IMR-90 (cell line): Measurements from ENCODE around the gene SMIM12. TPM values are rescaled to one million over a fixed set of nuclear protein-coding genes. Genes with fewer than 3 reads are reported as not detected.

Experiments
- ATAC-seq: fragments of 200-7000 bp; cut with Tn5 transposase; 2 replicates; pipeline ENCODE4 v1.9.1; 2020; ENCODE audit warnings: low read depth, mild to moderate bottlenecking, moderate library complexity
- BruUV-seq: library from RNA; stranded (reverse); fragments of 400-500 nt; replicated peaks from 2 replicates; lab custom pipeline; 2021; lab: Mats Ljungman, UMichigan
- CTCF ChIA-PET: fragments of 300-600 bp; formaldehyde crosslinking; extraction: SDS; loops from one replicate; lab custom pipeline; 2021; ENCODE audit warnings: antibody characterized with exemption; lab: Yijun Ruan, JAX
- POLR2A ChIA-PET: fragments of 300-600 bp; sonication (Branson Sonifier 250); formaldehyde crosslinking; loops from one replicate; lab custom pipeline; 2022; ENCODE audit warnings: antibody characterized with exemption; ENCODE audit not compliant: unreplicated experiment; lab: Charles Lee
- DNase-seq: peaks from one replicate; pipeline ENCODE4 v3.0.0; 2013
- H2AFZ ChIP-seq: replicated peaks from 2 replicates; pipeline ENCODE3; 2013; ENCODE audit warnings: low read length, mild to moderate bottlenecking; ENCODE audit not compliant: poor library complexity
- H2AK5ac ChIP-seq: 2 replicates; pipeline ENCODE4 v1.6.1; 2013; ENCODE audit warnings: low read depth, low read length, inconsistent platforms
- H2AK9ac ChIP-seq: replicated peaks from 2 replicates; pipeline ENCODE3; 2013; ENCODE audit warnings: mild to moderate bottlenecking, low read depth, low read length, moderate library complexity; ENCODE audit not compliant: poor library complexity
- H2BK120ac ChIP-seq: 2 replicates; pipeline ENCODE4 v1.6.1; 2013; ENCODE audit warnings: low read depth, low read length, inconsistent platforms
- H2BK15ac ChIP-seq: 3 replicates; pipeline ENCODE4 v1.6.1; 2013; ENCODE audit warnings: low read depth, low read length, inconsistent platforms
- H2BK20ac ChIP-seq: 2 replicates; pipeline ENCODE4 v1.6.1; 2013; ENCODE audit warnings: low read depth, mild to moderate bottlenecking, inconsistent platforms, low read length, moderate library complexity
- H2BK5ac ChIP-seq: 2 replicates; pipeline ENCODE4 v1.6.1; 2013; ENCODE audit warnings: mild to moderate bottlenecking, low read depth, low read length, inconsistent platforms; ENCODE audit not compliant: poor library complexity, severe bottlenecking
- H3K14ac ChIP-seq: replicated peaks from 2 replicates; pipeline ENCODE4 v1.6.1; 2013; ENCODE audit warnings: low read depth, low read length, inconsistent platforms
- H3K18ac ChIP-seq: 2 replicates; pipeline ENCODE4 v1.6.1; 2013; ENCODE audit warnings: low read depth, low read length, control low read depth
- H3K23ac ChIP-seq: 2 replicates; pipeline ENCODE4 v1.6.1; 2013; ENCODE audit warnings: low read depth, low read length, inconsistent platforms
- H3K27ac ChIP-seq: 2 replicates; pipeline ENCODE4 v1.5.1; 2013; ENCODE audit warnings: mild to moderate bottlenecking, control low read depth, low read length; ENCODE audit not compliant: insufficient read depth
- H3K27me3 ChIP-seq: 2 replicates; pipeline ENCODE4 v1.6.1; 2013; ENCODE audit warnings: low read length; ENCODE audit not compliant: control insufficient read depth, insufficient read depth
- H3K36me3 ChIP-seq: 2 replicates; pipeline ENCODE4 v1.6.1; 2013; ENCODE audit warnings: low read length, mixed read lengths; ENCODE audit not compliant: control insufficient read depth, insufficient read depth
- H3K4ac ChIP-seq: 2 replicates; pipeline ENCODE4 v1.6.1; 2013; ENCODE audit warnings: low read depth, low read length, inconsistent platforms
- H3K4me1 ChIP-seq: 2 replicates; pipeline ENCODE4 v1.6.1; 2013; ENCODE audit warnings: low read length, mixed read lengths; ENCODE audit not compliant: control insufficient read depth, insufficient read depth
- H3K4me2 ChIP-seq: 2 replicates; pipeline ENCODE4 v1.6.1; 2013; ENCODE audit warnings: low read depth, mild to moderate bottlenecking, control low read depth, low read length, moderate library complexity
- H3K4me3 ChIP-seq: 2 replicates; pipeline ENCODE4 v1.5.1; 2013; ENCODE audit warnings: low read depth, mild to moderate bottlenecking, control low read depth, low read length, moderate library complexity; ENCODE audit not compliant: insufficient read depth
- H3K56ac ChIP-seq: 2 replicates; pipeline ENCODE4 v1.6.1; 2013; ENCODE audit warnings: low read length, inconsistent platforms; ENCODE audit not compliant: insufficient read depth; ENCODE audit errors: extremely low read depth
- H3K79me1 ChIP-seq, 2 experiments: 2 replicates each; pipeline ENCODE4 v1.6.1; 2013; ENCODE audit warnings: low read length in 2 of 2, inconsistent platforms in 1 of 2, low read depth in 1 of 2
- H3K9ac ChIP-seq: 2 replicates; pipeline ENCODE4 v1.6.1; 2013; ENCODE audit warnings: low read depth, low read length, control low read depth
- H3K9me1 ChIP-seq: 2 replicates; pipeline ENCODE4 v1.6.1; 2013; ENCODE audit warnings: low read length, inconsistent platforms; ENCODE audit not compliant: insufficient read depth
- H3K9me3 ChIP-seq: 2 replicates; pipeline ENCODE4 v1.6.1; 2013; ENCODE audit warnings: low read length; ENCODE audit not compliant: control insufficient read depth, insufficient read depth
- H4K20me1 ChIP-seq: 2 replicates; pipeline ENCODE4 v1.6.1; 2013; ENCODE audit warnings: low read length, inconsistent platforms; ENCODE audit not compliant: insufficient read depth
- H4K5ac ChIP-seq: 2 replicates; pipeline ENCODE4 v1.6.1; 2013; ENCODE audit warnings: mild to moderate bottlenecking, low read depth, low read length, control low read depth
- H4K8ac ChIP-seq, 2 experiments: 2 replicates each; pipeline ENCODE4 v1.6.1; 2013; ENCODE audit warnings: low read depth in 2 of 2, low read length in 2 of 2, control low read depth in 1 of 2, inconsistent platforms in 1 of 2
- H4K91ac ChIP-seq: 2 replicates; pipeline ENCODE4 v1.6.1; 2013; ENCODE audit warnings: low read depth, low read length, inconsistent platforms; ENCODE audit not compliant: insufficient read depth
- CEBPB ChIP-seq: IDR thresholded peaks from 2 replicates; pipeline ENCODE4 v1.6.1; 2012; ENCODE audit warnings: low read depth, low read length, improper control_type of control experiment
- CHD1 ChIP-seq: IDR thresholded peaks from 2 replicates; pipeline ENCODE4 v1.6.1; 2012; ENCODE audit warnings: low read depth, low read length, improper control_type of control experiment
- FOS ChIP-seq: fragments of 150-350 bp; IDR thresholded peaks from 2 replicates; pipeline ENCODE4 v1.6.1; 2016; ENCODE audit warnings: low read depth, low read length
- NFE2L2 ChIP-seq: fragments of 150-350 bp; IDR thresholded peaks from 2 replicates; pipeline ENCODE4 v1.6.1; 2016; ENCODE audit warnings: low read depth, mild to moderate bottlenecking, low read length
- POLR2A ChIP-seq: IDR thresholded peaks from 2 replicates; pipeline ENCODE4 v1.6.1; 2012; ENCODE audit warnings: mild to moderate bottlenecking, low read depth, low read length
- RAD21 ChIP-seq: IDR thresholded peaks from 2 replicates; pipeline ENCODE4 v1.6.1; 2012; ENCODE audit warnings: low read length, improper control_type of control experiment
- RCOR1 ChIP-seq: IDR thresholded peaks from 2 replicates; pipeline ENCODE4 v1.6.1; 2012; ENCODE audit warnings: mild to moderate bottlenecking, low read length, improper control_type of control experiment; ENCODE audit not compliant: insufficient replicate concordance
- whole genome bisulfite sequencing, 2 experiments: methylation state at CpG; one replicate each; pipeline versions ENCODE4 v1.1.5 to v1.1.7; 2013; ENCODE audit warnings: missing lambda C conversion rate in 2 of 2; ENCODE audit not compliant: insufficient read length in 1 of 2; ENCODE audit errors: extremely low coverage in 2 of 2; 5-methylcytosine and 5-hydroxymethylcytosine counted together
- dilution Hi-C: fragments of 300-500 bp; cut with HindIII; formaldehyde crosslinking; loops from one replicate; pipeline ENCODE4 v1.14.3; 2018; ENCODE audit warnings: low sequenced_read_pairs; ENCODE audit not compliant: unreplicated experiment
- in situ Hi-C: fragments of 300-500 bp; cut with MboI; formaldehyde crosslinking; loops from 3 replicates; pipeline ENCODE4 v1.14.3; 2019; ENCODE audit warnings: low sequenced_read_pairs, inconsistent platforms, mixed read lengths
- intact Hi-C: fragments of 100-400 bp; cut with micrococcal nuclease; formaldehyde crosslinking; loops from 2 replicates; pipeline ENCODE4 v1.10.0; 2022
- polyA plus RNA-seq, 3 experiments: library from polyadenylated mRNA; depleted of rRNA; stranded (reverse); fragments of >200 nt; gene quantifications; 2 replicates each; pipeline ENCODE4 v1.2.3, GENCODE V29; 2012; ENCODE audit warnings: low replicate concordance in 1 of 3
- total RNA-seq: library from RNA; depleted of rRNA; stranded (reverse); fragments of >200 nt; gene quantifications from 2 replicates; pipeline ENCODE4 v1.2.3, GENCODE V29; 2012
- TF ChIP-seq, protein P1 (sequence below): fragments of 150-350 bp; IDR thresholded peaks from 2 replicates; pipeline ENCODE4 v1.6.1; 2017; ENCODE audit warnings: mild to moderate bottlenecking, antibody characterized with exemption, low read length, low read depth

The SMIM12 gene
- total and polyA plus RNA-seq, 2 of the 4 experiments (the other 2 are of a cell fraction), result 31.9 to 44.4 TPM

DNA sequence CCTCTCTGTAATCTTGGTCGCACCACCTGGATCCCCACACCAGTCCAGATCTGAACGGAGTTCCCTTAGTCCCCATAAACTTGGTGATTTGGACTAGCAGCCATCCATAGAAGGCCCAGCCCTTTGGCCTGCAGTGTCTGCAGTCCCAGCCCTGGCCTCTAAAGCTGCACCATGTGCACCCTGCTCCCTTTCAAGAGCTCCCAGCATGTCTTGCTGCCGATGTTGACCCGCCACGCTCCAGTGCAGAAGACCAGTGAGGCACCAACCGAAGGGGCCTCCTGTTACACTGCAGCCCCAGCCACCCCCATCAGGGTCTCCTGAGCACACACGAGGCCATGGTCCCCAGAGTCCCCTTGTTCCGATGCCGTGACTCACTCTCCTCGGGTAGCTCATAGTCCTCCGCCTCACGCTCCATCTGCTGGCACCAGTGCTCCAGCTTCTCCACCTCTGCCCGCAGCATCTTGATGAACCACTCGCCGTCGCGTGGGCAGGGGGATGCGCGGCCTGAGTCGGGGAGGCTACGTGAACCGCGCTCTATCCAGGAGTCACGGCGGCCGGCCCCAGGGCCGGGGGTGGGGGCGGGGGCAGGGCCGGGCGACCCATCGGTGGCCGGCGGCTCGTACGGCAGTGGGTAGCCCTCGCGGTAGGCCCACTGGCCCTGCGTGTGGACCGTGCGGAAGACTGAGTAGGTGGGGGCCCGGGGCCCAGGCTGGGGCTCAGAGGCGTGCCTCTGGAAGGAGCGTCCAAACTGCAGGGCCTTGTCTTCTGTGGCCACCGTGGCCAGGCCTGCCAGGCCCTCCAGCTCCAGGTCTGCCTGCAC is 8.9 kb upstream of the SMIM12 start:
- ATAC-seq (no peak), DNase-seq (no peak)
- H2BK15ac ChIP-seq, result no peak overlapping the region
- H3K9me3 ChIP-seq, result no peaks in the 10 kb centered on the region
- H3K4ac ChIP-seq, result no peak overlapping the region
- no peak overlapping the region for H4K91ac ChIP-seq
- no TSS peak for BruUV-seq
- intact Hi-C loops (no loop called here), dilution Hi-C loops (no loop called here), in situ Hi-C loops (no loop called here)
- H3K23ac ChIP-seq, result no peak overlapping the region
- H3K4me3 ChIP-seq, result no peak overlapping the region
- H3K56ac ChIP-seq, result no peak overlapping the region
- H3K27ac ChIP-seq, result no peak overlapping the region
- no peak overlapping the region for H3K18ac ChIP-seq
- H3K4me2 ChIP-seq, result no peak overlapping the region
- H4K8ac ChIP-seq, result no peak overlapping the region
- H3K79me1 ChIP-seq, result no peaks in the 10 kb centered on the region
- H2BK5ac ChIP-seq, result no peak overlapping the region
- no peak overlapping the region for H2AK9ac ChIP-seq
- H3K9ac ChIP-seq, result no peak overlapping the region
- H3K14ac ChIP-seq, result no peak overlapping the region
- H3K9me1 ChIP-seq, result no peaks in the 10 kb centered on the region
- H3K27me3 ChIP-seq, result peaks cover 44% of the 10 kb centered on the region
- no peak overlapping the region for H2AK5ac ChIP-seq
- H4K5ac ChIP-seq, result no peak overlapping the region
- TF ChIP-seq, protein P1, sequence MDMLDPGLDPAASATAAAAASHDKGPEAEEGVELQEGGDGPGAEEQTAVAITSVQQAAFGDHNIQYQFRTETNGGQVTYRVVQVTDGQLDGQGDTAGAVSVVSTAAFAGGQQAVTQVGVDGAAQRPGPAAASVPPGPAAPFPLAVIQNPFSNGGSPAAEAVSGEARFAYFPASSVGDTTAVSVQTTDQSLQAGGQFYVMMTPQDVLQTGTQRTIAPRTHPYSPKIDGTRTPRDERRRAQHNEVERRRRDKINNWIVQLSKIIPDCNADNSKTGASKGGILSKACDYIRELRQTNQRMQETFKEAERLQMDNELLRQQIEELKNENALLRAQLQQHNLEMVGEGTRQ, result no peak
- TF ChIP-seq RAD21 (no peak), FOS (no peak), CHD1 (no peak), NFE2L2 (no peak), RCOR1 (no peak), CEBPB (no peak), POLR2A (no peak)
- H2AFZ ChIP-seq, result no peak overlapping the region
- H3K4me1 ChIP-seq, result no peaks in the 10 kb centered on the region
- no peaks in the 10 kb centered on the region for H4K20me1 ChIP-seq
- 74% methylated on average over 6 of the region's 44 CpGs; no CpG with 5 or more reads in 1 of the 2 experiments for WGBS, 2 experiments
- no peaks in the 10 kb centered on the region for H3K36me3 ChIP-seq
- H2BK120ac ChIP-seq, result no peak overlapping the region
- ChIA-PET POLR2A (no interaction called here), CTCF (no interaction called here)
- no peak overlapping the region for H2BK20ac ChIP-seq
